ENCODE measurements around the gene LIPC.

Gene LIPC

GRCh38 chr15:58436552-58436951 lies 4.8 kb downstream of the LIPC start:
- no peak for DNase-seq (ENCODE audit: low read depth)

DNA sequence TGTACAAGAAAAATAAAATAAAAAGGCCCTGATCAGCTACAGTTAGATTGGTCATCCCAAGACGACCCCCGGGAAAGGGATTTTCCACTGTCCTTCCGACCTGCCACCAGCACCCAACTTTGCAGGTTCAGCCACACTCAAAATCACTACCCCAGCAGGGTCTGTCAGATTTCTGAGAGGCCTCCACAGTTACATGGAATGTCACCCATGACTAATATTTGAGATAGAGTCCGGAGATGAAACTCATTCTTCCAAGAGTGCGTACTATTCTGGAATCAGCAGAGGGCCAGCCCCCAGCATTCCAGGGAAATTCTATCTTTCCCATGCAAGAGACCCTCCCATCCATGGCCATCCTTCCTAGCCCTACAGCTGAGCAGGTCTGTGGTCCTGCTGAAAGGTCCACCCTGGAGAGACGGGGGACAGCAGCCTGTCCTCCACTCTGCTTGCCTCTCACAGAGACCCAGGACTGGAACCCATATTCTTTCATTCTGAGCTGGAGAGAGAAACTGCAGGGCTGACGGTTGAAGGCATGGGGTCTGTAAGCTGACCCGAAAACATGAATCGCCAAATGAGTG lies 5.8 kb downstream of the LIPC start:
- DNase-seq (ENCODE audit: low read depth): no peak

DNA sequence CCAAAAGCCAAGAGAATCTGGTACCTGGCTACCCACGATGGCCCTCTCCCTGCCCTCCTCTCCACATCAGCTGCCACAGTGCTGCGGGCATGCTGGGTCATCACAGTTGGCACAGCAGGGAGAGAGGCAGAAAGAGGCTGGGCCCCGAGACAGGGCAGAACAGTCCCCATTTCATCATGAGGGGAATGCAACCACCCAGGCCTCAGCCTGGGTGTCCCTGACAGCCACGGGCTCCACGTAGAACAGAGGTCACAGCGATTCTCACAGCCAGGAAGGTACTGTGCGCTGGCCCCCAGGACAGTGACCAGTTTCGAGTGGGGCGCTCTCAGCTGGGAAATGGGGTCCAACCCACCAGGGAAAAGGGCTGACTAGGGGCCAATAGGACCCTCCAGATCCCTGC lies 6.3 kb downstream of the LIPC start:
- DNase-seq (ENCODE audit: low read depth): no peak

DNA sequence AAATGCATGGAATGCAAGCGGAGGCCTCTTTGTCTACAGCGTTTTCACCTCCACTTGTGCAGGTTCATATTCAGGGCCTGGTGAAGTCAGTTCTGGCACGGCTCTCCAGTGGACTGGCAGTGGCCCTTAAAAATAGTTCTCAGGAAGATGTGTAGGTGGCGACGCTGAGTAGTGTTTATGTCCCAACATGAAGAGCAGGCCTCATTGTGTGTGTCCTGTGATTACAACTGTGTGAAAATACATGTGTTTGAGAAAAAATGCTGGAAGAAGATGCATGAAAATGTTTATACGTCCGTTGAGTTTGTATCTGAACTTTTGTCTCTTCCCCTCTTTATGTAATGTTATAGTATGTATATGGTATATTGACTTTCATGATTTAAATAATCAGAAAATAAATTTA lies 7.2 kb downstream of the LIPC start:
- no peak for DNase-seq (ENCODE audit: low read depth)

DNA sequence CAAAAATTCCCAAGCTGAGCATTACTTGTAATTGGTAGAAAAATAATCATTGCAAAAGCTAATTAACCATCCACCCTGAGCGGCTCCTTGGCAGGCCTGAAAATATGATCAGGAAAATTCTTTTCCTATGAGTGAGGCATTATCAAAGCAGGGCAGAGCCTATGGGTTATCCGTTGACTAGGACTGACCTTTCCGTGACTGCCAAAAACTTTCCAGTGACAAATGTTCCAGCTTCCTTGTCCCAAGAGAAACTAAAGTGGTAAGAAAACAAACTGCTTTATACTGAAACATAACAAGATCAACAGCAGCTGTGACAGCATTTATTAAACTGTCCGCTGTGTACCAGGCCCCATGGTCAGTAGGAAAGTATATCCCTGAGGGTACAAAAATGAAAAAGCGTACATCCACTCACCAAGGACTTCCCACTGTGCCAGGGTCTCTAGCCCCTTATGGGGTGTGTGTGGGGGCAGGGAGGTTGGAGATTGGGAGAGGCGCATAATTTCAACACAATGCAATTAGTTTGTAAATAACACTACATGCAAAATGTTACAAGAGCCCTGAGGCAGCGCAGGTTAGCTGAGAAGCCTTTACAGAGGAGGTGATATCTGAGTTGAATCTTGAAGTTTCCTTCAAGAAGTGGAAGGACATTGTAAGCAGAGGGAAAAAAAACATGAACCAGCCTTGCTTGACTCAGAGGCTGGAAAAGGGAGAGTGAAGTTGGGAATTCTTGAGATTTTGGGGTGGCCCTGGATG lies 8.5 kb downstream of the LIPC start:
- no peak for DNase-seq (ENCODE audit: low read depth)

GRCh38 chr15:58440922-58441321 lies 9.1 kb downstream of the LIPC start:
- no peak for DNase-seq (ENCODE audit: low read depth)

DNA sequence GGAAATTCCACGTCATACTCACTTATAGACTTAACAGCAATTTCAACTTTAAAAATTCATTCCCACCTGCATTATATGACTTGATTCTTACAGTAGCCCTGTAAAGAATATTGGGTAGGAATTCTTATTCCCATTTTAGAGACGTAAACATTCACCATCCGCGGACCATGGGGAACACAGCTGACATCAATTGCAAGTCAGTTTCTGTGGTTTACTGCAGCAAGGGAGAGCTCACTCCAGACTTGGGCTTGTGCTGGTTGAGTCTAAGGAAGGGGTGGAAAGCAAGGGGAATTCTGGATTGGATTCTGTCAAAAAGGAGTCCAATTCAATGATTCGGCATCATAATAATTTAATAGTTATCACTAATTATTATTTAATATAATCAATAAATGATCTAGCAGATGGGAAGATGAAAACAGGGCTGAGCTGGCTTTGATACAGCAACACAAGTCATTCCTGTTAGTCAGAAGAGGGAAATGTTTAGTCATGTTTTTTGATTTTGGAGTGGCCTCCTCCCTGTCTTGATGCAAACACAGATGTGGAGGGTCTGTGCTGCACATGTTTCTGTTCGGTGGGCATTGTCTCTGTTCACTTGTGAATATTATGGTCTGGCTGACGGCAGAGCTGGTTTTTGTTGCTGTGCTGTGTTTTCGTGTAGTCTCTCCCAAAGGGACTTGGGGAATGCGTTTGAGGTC lies 9.7 kb downstream of the LIPC start:
- peak; percentile 86 for DNase-seq (ENCODE audit: low read depth)

DNA sequence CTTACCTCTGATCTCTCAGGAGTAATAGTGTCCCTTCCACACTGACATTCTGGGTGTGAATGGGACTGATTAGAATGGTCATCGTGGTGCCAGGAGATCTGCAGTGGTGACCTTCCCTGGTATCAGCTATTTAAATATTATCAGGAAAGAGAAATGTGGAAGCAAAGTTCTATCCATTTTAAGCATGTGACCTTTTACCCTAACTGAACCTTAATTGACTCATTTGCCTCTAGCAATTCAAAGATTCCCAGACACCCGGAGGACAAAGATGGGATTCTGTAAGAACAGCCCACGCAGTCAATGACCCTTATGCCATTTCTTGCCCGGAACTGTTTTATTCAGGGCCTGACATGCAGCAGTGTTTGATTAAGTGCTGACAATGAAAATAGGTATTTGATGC lies 10.3 kb downstream of the LIPC start:
- no peak for DNase-seq (ENCODE audit: low read depth)

DNA sequence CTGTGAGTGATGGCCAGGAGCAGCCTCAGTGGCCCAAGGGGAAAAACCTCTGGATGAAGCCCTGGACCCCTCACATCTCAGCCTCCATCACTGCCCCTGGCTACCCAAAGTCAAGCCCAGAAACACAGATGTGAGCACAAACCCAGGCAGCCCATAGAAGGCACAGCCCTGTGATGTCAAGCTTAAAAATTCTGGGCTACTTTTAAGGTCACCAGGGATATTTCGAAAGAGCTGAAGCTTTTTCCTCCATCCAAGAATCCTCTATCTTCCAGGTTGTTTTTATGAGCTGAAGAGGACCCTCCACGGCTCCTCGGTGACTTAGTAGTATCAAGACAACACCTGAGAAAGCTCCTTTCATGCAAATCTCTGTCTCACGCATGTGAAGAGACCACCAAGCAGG lies 11.5 kb downstream of the LIPC start:
- DNase-seq (ENCODE audit: low read depth): no peak

GRCh38 chr15:58444056-58444455 lies 12.3 kb downstream of the LIPC start:
- DNase-seq (ENCODE audit: low read depth): no peak

DNA sequence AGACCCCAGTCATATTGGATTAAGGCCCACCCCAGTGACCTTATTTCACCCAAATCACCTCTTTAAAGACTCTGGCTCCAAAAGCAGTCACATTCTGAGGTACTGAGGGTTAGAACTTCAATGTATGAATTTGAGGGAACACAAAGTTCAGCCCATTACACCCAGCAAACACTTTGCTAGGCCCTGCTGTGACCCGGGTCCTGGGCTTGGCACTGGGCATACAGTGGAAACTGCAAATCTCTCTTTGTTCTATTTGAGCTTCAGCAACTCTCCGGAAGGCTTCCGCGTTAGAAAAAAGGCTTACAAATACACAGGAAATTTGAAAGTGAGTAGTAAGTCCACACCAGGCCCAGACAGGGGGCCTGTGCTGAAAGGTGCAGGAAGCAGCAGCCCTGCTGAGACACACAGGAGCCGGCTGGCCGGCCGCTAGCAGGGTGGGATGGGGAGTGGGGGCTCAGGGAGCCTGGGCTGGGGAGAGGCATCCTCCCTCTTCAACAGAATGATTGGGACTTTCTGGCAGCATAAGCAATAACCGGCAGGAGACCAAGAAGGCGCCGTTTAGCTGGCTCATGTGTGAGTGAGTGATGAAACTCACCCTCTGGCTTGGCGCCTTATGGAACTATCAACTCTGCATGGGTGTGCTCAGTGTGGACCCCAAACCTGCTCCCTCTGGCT lies 13.0 kb downstream of the LIPC start:
- DNase-seq (ENCODE audit: low read depth): no peak

GRCh38 chr15:58445865-58446264 lies 14.1 kb downstream of the LIPC start:
- no peak for DNase-seq (ENCODE audit: low read depth)

GRCh38 chr15:58446521-58446920 lies 14.7 kb downstream of the LIPC start:
- no peak for DNase-seq (ENCODE audit: low read depth)

- no peak for DNase-seq (ENCODE audit: low read depth)
Observed at GRCh38 chr15:58447271-58448010, 15.7 kb downstream of the LIPC start.

- DNase-seq (ENCODE audit: low read depth): no peak
Observed at GRCh38 chr15:58448331-58448730, 16.5 kb downstream of the LIPC start.

GRCh38 chr15:58448906-58449305 lies 17.1 kb downstream of the LIPC start:
- no peak for DNase-seq (ENCODE audit: low read depth)

DNA sequence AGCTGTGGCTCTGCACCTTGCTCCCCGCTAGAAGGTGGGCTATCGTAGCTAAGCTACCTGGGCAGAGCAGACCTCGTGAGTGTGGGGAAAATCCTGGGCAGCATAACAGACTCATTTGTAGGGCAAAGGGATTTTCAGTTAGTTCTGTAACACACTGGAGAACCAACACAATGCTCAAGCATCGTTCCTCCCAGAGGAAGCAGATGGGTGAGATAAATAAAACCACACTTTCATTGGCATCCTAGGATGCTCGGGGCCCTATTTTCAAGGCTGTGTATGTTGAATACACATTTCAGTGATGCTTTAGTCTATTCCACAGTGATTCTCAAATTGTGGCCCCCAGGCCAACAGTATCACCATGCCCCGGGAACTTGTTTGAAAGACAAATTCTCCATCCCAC lies 20.0 kb downstream of the LIPC start:
- no peak for DNase-seq (ENCODE audit: low read depth)

GRCh38 chr15:58452775-58453174 lies 21.0 kb downstream of the LIPC start:
- no peak for DNase-seq (ENCODE audit: low read depth)

GRCh38 chr15:58453931-58454793 lies 22.4 kb downstream of the LIPC start:
- no peak for DNase-seq (ENCODE audit: low read depth)

DNA sequence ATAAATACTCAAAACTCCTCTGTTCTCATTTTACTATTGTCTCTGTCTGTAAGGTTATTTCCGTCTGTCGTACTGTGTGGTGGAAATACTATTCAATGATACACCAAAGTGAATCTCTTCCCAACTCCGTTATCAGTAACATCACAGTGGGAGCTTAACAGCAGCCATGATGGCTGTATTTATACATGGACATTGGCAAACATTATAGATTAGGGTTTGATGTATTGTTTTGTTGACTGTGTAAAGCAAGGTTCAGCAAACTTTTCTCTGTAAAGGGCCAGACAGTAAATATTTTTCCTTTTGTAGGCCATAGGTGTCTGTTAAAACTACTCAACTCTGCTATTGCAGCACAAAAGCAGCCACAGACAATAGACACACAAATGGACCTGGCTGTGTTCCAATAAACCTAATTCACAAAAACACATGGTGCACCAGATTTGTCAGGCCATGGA lies 23.2 kb downstream of the LIPC start:
- no peak for DNase-seq (ENCODE audit: low read depth)

GRCh38 chr15:58457466-58457965 lies 25.7 kb downstream of the LIPC start:
- DNase-seq (ENCODE audit: low read depth): peak; percentile 85
